ENCODE measurements around the gene CFAP97D2. TPM values are rescaled to one million over a fixed set of nuclear protein-coding genes. Genes with fewer than 3 reads are reported as not detected.

Gene CFAP97D2
- total and polyA plus RNA-seq, 2 of the 13 experiments (the other 11 are each of a cell fraction or from before 2014, with no cell fraction given) = not detected

GRCh38 chr13:114129649-114130062 lies 49.4 kb upstream of the CFAP97D2 start (continued):
- TF ChIP-seq PATZ1 (CRISPR knock-in tag; IDR thresholded peaks at IDR 0.05) (no peak), RFX5 (IDR thresholded peaks at IDR 0.05; ENCODE audit: low read depth, low read length) (no peak)

- H3K27ac ChIP-seq (ENCODE audit: extremely low read length, insufficient read depth, low read length) = no peak overlapping the region
- H3K4me3 ChIP-seq (replicated peaks in 1 of 3; ENCODE audit: insufficient read depth in 1 of 3, low read depth in 2 of 3, low read length in 3 of 3) = no peak overlapping the region
- no peaks in the 10 kb centered on the region for H3K79me2 ChIP-seq (ENCODE audit: insufficient read depth, low read length)
- ATAC-seq = 0 out of 3 replicates have a peak, but pooled peaks have one; percentile 16
- 24% methylated on average over 5 of the region's 18 CpGs for WGBS (ENCODE audit: low lambda C conversion rate)
- ChIA-PET POLR2A (no interaction called here), CTCF (ENCODE audit: low intra/inter-chr PET ratio, low total read pairs) (no interaction called here)
- peaks cover 2% of the 10 kb centered on the region; the same call in 1 of the 2 replicates for H4K20me1 ChIP-seq (ENCODE audit: insufficient read depth, low read length)
- H3K4me2 ChIP-seq (ENCODE audit: low read depth, low read length) = no peak overlapping the region
- peaks cover 17 to 65% of the 10 kb centered on the region in 2 experiments for H3K27me3 ChIP-seq (ENCODE audit: control insufficient read depth in 1 of 2, insufficient read depth in 2 of 2, low read length in 2 of 2)
- H3K4me1 ChIP-seq (ENCODE audit: insufficient read depth, low read length) = no peaks in the 10 kb centered on the region
- no peak for FAIRE-seq
- intact Hi-C loops (cut with micrococcal nuclease; ENCODE audit: unreplicated experiment) = no loop called here
- no TSS peak for BruUV-seq (replicated peaks)
- no peak for DNase-seq (ENCODE audit: low spot score)
- no peak overlapping the region for H3K9ac ChIP-seq (ENCODE audit: insufficient read depth, low read depth, low read length)
- H3K36me3 ChIP-seq (replicated peaks in 1 of 2; ENCODE audit: control insufficient read depth in 1 of 2, insufficient read depth in 2 of 2, low read length in 2 of 2) = no peaks in the 10 kb centered on the region
- H2AFZ ChIP-seq (ENCODE audit: low read length) = no peak overlapping the region
- in situ Hi-C loops (cut with HindIII; ENCODE audit: extremely low pct_ligation_motif_present, low pct_unique_long_range_greater_than_20kb) = no loop called here
- H3K9me3 ChIP-seq (ENCODE audit: low read length) = no peaks in the 10 kb centered on the region
- TF ChIP-seq ZBTB49 (CRISPR knock-in tag; IDR thresholded peaks at IDR 0.05; ENCODE audit: borderline replicate concordance) (no peak), HOMEZ (CRISPR knock-in tag; IDR thresholded peaks at IDR 0.05; ENCODE audit: low read depth) (no peak), ZBTB25 (CRISPR knock-in tag; IDR thresholded peaks at IDR 0.05) (no peak), ZNF121 (CRISPR knock-in tag; IDR thresholded peaks at IDR 0.05) (no peak), SOX13 (IDR thresholded peaks at IDR 0.05) (no peak), SOX13 (CRISPR knock-in tag; conservative IDR thresholded peaks at IDR 0.05 in 1 of 2, IDR thresholded peaks at IDR 0.05 in 1 of 2) (no peak), HINFP (CRISPR knock-in tag; IDR thresholded peaks at IDR 0.05; ENCODE audit: low read depth) (no peak), HDAC1 (CRISPR knock-in tag; IDR thresholded peaks at IDR 0.05) (no peak), IRF9 (CRISPR knock-in tag; IDR thresholded peaks at IDR 0.05; ENCODE audit: borderline replicate concordance) (no peak), ZNF879 (CRISPR knock-in tag; IDR thresholded peaks at IDR 0.05) (no peak)
Measured at GRCh38 chr13:114130131-114130836, 48.8 kb upstream of the CFAP97D2 start.

Data from HepG2 (cell line).